Stomach (tissue), 9 donors: ENCODE measurements around the gene NOC4L. TPM values are rescaled to one million over a fixed set of nuclear protein-coding genes. Genes with fewer than 3 reads are reported as not detected.

Experiments used
- DNase-seq, 2 donors: peaks; one replicate each; pipeline versions ENCODE4 v3.0.0 to v3.0.0-alpha.2; 2013 to 2019
- H3K27ac ChIP-seq, 5 donors: fragments of 200-600 bp in 4 of 5; sonication (generic) in 4 of 5; one replicate each; pipeline ENCODE4 v1.5.1; 2013 to 2019; ENCODE audit warnings: mild to moderate bottlenecking in 1 of 5, moderate library complexity in 1 of 5
- H3K27me3 ChIP-seq, 3 donors: fragments of 200-600 bp; sonication (generic); one replicate each; pipeline ENCODE4 v1.5.1; 2017 to 2019; ENCODE audit warnings: mixed run types in 1 of 3
- H3K36me3 ChIP-seq, 4 donors: fragments of 200-600 bp; sonication (generic); 1 replicate in 3 of 4; 2 replicates in 1 of 4; pipeline ENCODE4 v1.5.1; 2016 to 2019
- H3K4me1 ChIP-seq, 4 donors: fragments of 200-600 bp; sonication (generic); one replicate each; pipeline ENCODE4 v1.5.1; 2016 to 2019
- H3K4me3 ChIP-seq, 4 donors: fragments of 200-600 bp; sonication (generic) in 3 of 4; one replicate each; pipeline ENCODE4 v1.5.1; 2016 to 2019; ENCODE audit warnings: mild to moderate bottlenecking in 1 of 4
- H3K9me3 ChIP-seq, 4 donors: fragments of 200-600 bp; sonication (generic); one replicate each; pipeline ENCODE4 v1.5.1; 2016 to 2019
- EP300 ChIP-seq: sonication (generic); formaldehyde crosslinking; IDR thresholded peaks from one replicate; pipeline ENCODE4 v1.6.1; 2017; ENCODE audit warnings: antibody characterized with exemption
- POLR2A ChIP-seq, 4 donors: fragments of 450-650 bp; IDR thresholded peaks; one replicate each; pipeline ENCODE4 v1.6.1; 2016; ENCODE audit warnings: antibody characterized with exemption in 4 of 4, control low read depth in 2 of 4, mild to moderate bottlenecking in 1 of 4, moderate library complexity in 1 of 4
- POLR2AphosphoS5 ChIP-seq, 3 donors: sonication (generic); formaldehyde crosslinking; IDR thresholded peaks; one replicate each; pipeline ENCODE4 v1.6.1; 2016; ENCODE audit warnings: antibody characterized with exemption in 3 of 3
- WGBS, 5 donors: extraction: QIAGEN DNeasy Blood & Tissue Kit in 3 of 5; methylation state at CpG; one replicate each; pipeline versions ENCODE4 v1.1.5 to v1.1.7; 2013 to 2018; 5-methylcytosine and 5-hydroxymethylcytosine counted together
- intact Hi-C: fragments of 100-400 bp; cut with DNase I; formaldehyde crosslinking; loops from one replicate; pipeline ENCODE4 v1.15.1; 2023; ENCODE audit warnings: low total_unique reads
- polyA plus RNA-seq, 3 donors: library from polyadenylated mRNA; stranded (reverse); fragments of 200-250 nt; gene quantifications; one replicate each; pipeline ENCODE4 v1.2.3, GENCODE V29; 2013
- small RNA-seq, 4 donors: library from RNA; depleted of rRNA; stranded (forward); fragments of <200 nt; gene quantifications; one replicate each; pipeline ENCODE3, GENCODE V24; 2016
- total RNA-seq, 5 donors: library from RNA; depleted of rRNA; stranded (reverse); fragments of >200 nt; gene quantifications; one replicate each; pipeline versions ENCODE4 v1.1.0 to v1.2.3, GENCODE V29; 2014 to 2016
- TF ChIP-seq, protein P1 (sequence below), 7 experiments: fragments of 450-650 bp in 4 of 7; fragments of 200-600 bp in 3 of 7; sonication (generic) in 3 of 7; IDR thresholded peaks; one replicate each; pipeline ENCODE4 v1.5.1; 2016 to 2019; ENCODE audit warnings: antibody characterized with exemption in 7 of 7, control low read depth in 2 of 7, mild to moderate bottlenecking in 1 of 7
- donor health status: healthy with polysubstance abuse.
- donor health status: Bipolar disorder and iron deficiency.
- donor health status: healthy.

Gene NOC4L
- total and polyA plus RNA-seq, 8 donors = 2.2 to 63.6 (median 28.6) TPM

DNA sequence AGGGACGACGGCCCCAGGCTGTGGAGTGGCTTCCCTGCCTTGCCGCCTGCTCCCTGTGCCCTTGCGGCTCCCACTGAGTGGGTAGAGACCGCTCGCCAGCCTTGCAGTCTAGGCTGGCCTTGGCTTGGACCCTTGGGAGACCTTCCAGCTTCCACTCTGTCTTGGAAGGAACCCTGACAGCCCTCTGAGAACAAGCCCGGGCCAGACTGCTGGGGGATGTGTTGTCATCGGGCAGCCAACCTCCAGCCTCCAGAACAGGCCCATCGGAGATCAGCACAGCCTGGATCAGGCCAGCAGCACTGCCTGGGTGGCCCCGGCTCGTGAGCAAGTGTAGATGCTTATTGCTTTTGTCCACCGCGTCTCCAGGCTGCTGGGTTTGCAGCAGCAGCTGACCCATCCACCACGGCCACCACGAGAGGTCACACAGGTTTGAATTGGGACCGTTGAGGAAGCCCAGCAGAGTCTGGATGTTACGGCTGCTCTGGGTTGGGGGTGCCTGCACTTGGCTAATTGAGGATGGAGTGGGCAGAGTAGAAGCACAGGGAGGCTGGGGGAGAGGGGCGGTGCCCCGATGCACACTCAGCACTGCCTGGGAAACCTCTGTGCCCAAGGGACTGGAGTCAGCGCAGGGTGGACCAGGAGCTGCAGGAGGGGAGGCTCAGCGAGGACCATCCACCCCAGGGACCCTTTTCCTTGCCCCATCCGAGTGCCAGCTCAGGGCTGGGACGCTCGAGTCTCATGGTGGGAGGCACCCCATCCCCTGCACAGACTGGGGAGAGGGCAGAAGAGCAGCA is 55.5 kb downstream of the NOC4L start:
- Histone ChIP-seq H3K4me1 (peaks cover 0 to 8% (median 3%) of the 10 kb centered on the region in 4 donors), H3K27me3 (peaks cover 0 to 42% (median 19%) of the 10 kb centered on the region in 3 donors), H3K27ac (no peak overlapping the region), H3K36me3 (peaks cover 0 to 5% (median 0%) of the 10 kb centered on the region in 4 donors), H3K4me3 (no peak overlapping the region), H3K9me3 (no peaks in the 10 kb centered on the region)
- TF ChIP-seq EP300 (no peak), POLR2AphosphoS5 (IDR thresholded peaks at IDR 0.05) (no peak), POLR2A (IDR thresholded peaks at IDR 0.05) (no peak)
- TF ChIP-seq, protein P1, sequence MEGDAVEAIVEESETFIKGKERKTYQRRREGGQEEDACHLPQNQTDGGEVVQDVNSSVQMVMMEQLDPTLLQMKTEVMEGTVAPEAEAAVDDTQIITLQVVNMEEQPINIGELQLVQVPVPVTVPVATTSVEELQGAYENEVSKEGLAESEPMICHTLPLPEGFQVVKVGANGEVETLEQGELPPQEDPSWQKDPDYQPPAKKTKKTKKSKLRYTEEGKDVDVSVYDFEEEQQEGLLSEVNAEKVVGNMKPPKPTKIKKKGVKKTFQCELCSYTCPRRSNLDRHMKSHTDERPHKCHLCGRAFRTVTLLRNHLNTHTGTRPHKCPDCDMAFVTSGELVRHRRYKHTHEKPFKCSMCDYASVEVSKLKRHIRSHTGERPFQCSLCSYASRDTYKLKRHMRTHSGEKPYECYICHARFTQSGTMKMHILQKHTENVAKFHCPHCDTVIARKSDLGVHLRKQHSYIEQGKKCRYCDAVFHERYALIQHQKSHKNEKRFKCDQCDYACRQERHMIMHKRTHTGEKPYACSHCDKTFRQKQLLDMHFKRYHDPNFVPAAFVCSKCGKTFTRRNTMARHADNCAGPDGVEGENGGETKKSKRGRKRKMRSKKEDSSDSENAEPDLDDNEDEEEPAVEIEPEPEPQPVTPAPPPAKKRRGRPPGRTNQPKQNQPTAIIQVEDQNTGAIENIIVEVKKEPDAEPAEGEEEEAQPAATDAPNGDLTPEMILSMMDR (IDR thresholded peaks at IDR 0.05) = no peak
- 75 to 82% (median 79%) methylated on average over 20 to 24 of the region's 24 CpGs for whole genome bisulfite sequencing, 5 donors
- no peak for DNase-seq
- intact Hi-C loops = no loop called here

DNA sequence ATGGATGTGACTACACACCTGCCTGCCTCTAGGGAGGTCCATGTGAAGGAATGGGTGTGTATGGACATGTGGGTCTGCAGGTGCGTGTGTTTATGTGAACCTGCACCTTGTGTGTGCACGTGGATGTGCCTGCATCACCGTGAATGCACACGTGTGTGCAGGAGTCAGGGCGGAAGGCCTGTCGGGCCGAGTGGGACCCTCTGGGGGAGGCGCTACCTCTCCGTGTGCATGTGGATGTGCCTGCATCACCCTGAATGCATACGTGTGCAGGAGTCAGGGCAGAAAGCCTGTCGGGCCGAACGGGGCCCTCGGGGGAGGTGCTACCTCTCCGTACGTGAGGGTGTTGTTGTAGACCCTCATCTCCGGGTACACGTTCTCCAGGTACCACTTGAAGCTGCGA is 56.5 kb downstream of the NOC4L start:
- Histone ChIP-seq H3K4me3 (no peak overlapping the region), H3K9me3 (no peaks in the 10 kb centered on the region), H3K27ac (no peak overlapping the region), H3K27me3 (peaks cover 0 to 53% (median 30%) of the 10 kb centered on the region in 3 donors), H3K4me1 (peaks cover 0 to 19% (median 13%) of the 10 kb centered on the region in 4 donors), H3K36me3 (peaks cover 0 to 5% (median 0%) of the 10 kb centered on the region in 4 donors)
- TF ChIP-seq POLR2AphosphoS5 (IDR thresholded peaks at IDR 0.05) (no peak), POLR2A (IDR thresholded peaks at IDR 0.05) (no peak), EP300 (no peak)
- TF ChIP-seq, protein P1 (IDR thresholded peaks at IDR 0.05) = no peak
- intact Hi-C loops = no loop called here
- WGBS, 5 donors = 82 to 86% (median 84%) methylated on average over 19 of the region's 19 CpGs
- DNase-seq = no peak

DNA sequence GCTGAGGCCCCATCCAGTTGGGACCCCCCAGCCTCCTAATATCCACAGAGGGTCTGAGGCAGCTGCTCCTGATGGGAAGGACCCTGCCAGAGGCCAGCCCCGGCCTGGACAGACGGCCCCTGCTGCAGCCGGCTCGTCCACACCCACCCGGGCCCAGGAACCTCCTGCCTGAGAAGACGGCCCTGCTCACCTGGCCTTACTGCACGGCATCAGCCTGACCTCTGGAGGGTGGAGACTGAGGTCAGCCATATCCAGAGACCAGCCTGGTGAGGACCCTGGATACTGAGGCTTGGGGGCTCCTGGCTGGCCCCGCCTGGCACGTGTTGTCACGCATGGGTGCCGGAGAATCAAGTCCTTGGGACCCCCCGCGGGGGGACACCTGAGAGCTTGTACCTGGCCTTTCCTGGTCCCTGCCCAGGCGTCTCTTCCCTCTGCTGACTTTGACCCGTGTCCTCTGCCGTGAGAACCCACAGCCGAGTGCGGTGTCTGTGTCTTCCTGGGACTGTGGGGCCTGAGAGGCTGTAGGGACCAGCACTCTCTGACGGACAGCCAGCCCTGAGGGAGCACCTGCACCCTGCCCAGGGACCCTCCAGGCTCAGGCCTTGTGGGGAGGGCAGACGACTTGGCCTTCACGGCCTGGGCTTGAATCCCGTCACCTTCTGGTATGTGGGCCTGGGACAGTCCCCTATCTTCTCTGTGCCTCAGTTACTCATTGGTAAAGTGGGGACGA is 57.3 kb downstream of the NOC4L start:
- H3K4me3 ChIP-seq = no peak overlapping the region
- 80 to 86% (median 83%) methylated on average over 13 to 23 of the region's 23 CpGs for WGBS, 5 donors
- no peaks in the 10 kb centered on the region for H3K9me3 ChIP-seq
- no peak for DNase-seq
- peaks cover 0 to 61% (median 36%) of the 10 kb centered on the region in 3 donors for H3K27me3 ChIP-seq
- H3K4me1 ChIP-seq = peaks cover 0 to 21% (median 14%) of the 10 kb centered on the region in 4 donors
- H3K27ac ChIP-seq = no peak overlapping the region
- TF ChIP-seq, protein P1 (IDR thresholded peaks at IDR 0.05) = no peak
- TF ChIP-seq POLR2A (IDR thresholded peaks at IDR 0.05) (no peak), POLR2AphosphoS5 (IDR thresholded peaks at IDR 0.05) (no peak), EP300 (no peak)
- intact Hi-C loops = no loop called here
- H3K36me3 ChIP-seq = peaks cover 0 to 5% (median 0%) of the 10 kb centered on the region in 4 donors

Small RNA genes lying within 50 kb of the gene (small RNA-seq; reads per million reads assigned to genes)
- gene AC138466.3 = 0 reads per million in 4 donors

Other genes starting within 250 kb of the NOC4L start
- gene ULK1, start 249.8 kb upstream of the NOC4L start, total RNA-seq = 10 to 100 TPM; 14.3 to 45.1 (median 23.3) TPM
- 10 to 100 TPM; 10.2 to 16.9 (median 15.5) TPM for gene ULK1, start 249.8 kb upstream of the NOC4L start, polyA plus RNA-seq
- gene PUS1, start 215.2 kb upstream of the NOC4L start, total RNA-seq = 10 to 100 TPM in 3 of 5 donors, 1 to 10 TPM in 2; 3.1 to 13.9 (median 12.3) TPM
- 10 to 100 TPM; 12.6 to 26.3 (median 12.8) TPM for gene PUS1, start 215.2 kb upstream of the NOC4L start, polyA plus RNA-seq
- 10 to 100 TPM; 21.3 to 39.8 (median 24.5) TPM for gene EP400, start 194.5 kb upstream of the NOC4L start, total RNA-seq
- gene EP400, start 194.5 kb upstream of the NOC4L start, polyA plus RNA-seq = 10 to 100 TPM in 1 of 3 donors, 1 to 10 TPM in 2; 5.2 to 12.0 (median 6.4) TPM
- gene DDX51, start 138 bp upstream of the NOC4L start, total RNA-seq = 10 to 100 TPM in 4 of 5 donors, 1 to 10 TPM in 1; 7.0 to 69.5 (median 12.9) TPM
- 10 to 100 TPM in 2 of 3 donors, 1 to 10 TPM in 1; 6.6 to 16.0 (median 13.6) TPM for gene DDX51, start 138 bp upstream of the NOC4L start, polyA plus RNA-seq
- gene GALNT9, start 185.1 kb downstream of the NOC4L start, total RNA-seq = 1 to 10 TPM in 1 of 5 donors, not detected in 4; 3.1 TPM
- gene GALNT9, start 185.1 kb downstream of the NOC4L start, polyA plus RNA-seq = under 1 TPM in 2 of 3 donors, not detected in 1; 0.15 to 0.19 TPM